HEK293 (cell line): ENCODE measurements around the gene EXOC7.

Experiments used
- CTCF ChIA-PET: fragments of 350-600 bp; formaldehyde crosslinking; extraction: SDS; loops from one replicate; lab custom pipeline; 2021; ENCODE audit warnings: antibody characterized with exemption; lab: Yijun Ruan, JAX
- POLR2A ChIA-PET: fragments of 300-600 bp; formaldehyde crosslinking; extraction: SDS; loops from one replicate; lab custom pipeline; 2020; ENCODE audit warnings: antibody characterized with exemption, inconsistent platforms; lab: Yijun Ruan, JAX
- H3K27ac ChIP-seq: fragments of 200-500 bp; sonication (Bioruptor generic); 2 replicates; pipeline ENCODE4 v1.5.1; 2014; ENCODE audit warnings: low read depth, low read length, control low read depth, inconsistent platforms; ENCODE audit errors: extremely low read depth
- H3K36me3 ChIP-seq, 2 experiments: fragments of 200-500 bp in 1 of 2; sonication (Bioruptor generic) in 1 of 2; 1 replicate in 1 of 2; 2 replicates in 1 of 2; pipeline ENCODE4 v1.5.1; 2014 to 2017; ENCODE audit warnings: inconsistent platforms in 2 of 2, low read length in 2 of 2; ENCODE audit not compliant: control insufficient read depth in 2 of 2, insufficient read depth in 1 of 2
- H3K4me1 ChIP-seq: fragments of 200-500 bp; sonication (Bioruptor generic); 2 replicates; pipeline ENCODE4 v1.5.1; 2014; ENCODE audit warnings: mild to moderate bottlenecking, low read length, inconsistent platforms; ENCODE audit not compliant: control insufficient read depth, insufficient read depth
- H3K4me3 ChIP-seq: 2 replicates; pipeline ENCODE4 v1.5.1; 2011; ENCODE audit warnings: low read depth, mild to moderate bottlenecking, control low read depth, low read length, moderate library complexity
- H3K9me3 ChIP-seq: fragments of 200-500 bp; sonication (Bioruptor generic); 2 replicates; pipeline ENCODE4 v1.5.1; 2014; ENCODE audit warnings: low read depth, low read length, inconsistent platforms; ENCODE audit not compliant: control insufficient read depth, insufficient read depth
- FEZF1 ChIP-seq: fragments of 450-650 bp; formaldehyde crosslinking; IDR thresholded peaks from 2 replicates; pipeline ENCODE4 v1.5.1; 2016; ENCODE audit warnings: missing biosample characterization, missing genetic modification characterization
- GFI1B ChIP-seq: fragments of 450-650 bp; formaldehyde crosslinking; IDR thresholded peaks from 2 replicates; pipeline ENCODE4 v1.5.1; 2016; ENCODE audit warnings: missing biosample characterization, missing genetic modification characterization
- HOXC10 ChIP-seq: sonication (generic); formaldehyde crosslinking; IDR thresholded peaks from 2 replicates; pipeline ENCODE4 v1.8.1; 2023; ENCODE audit warnings: mild to moderate bottlenecking, missing genetic modification reagents
- KLF7 ChIP-seq: fragments of 450-650 bp; formaldehyde crosslinking; IDR thresholded peaks from 2 replicates; pipeline ENCODE4 v1.5.1; 2016; ENCODE audit warnings: missing biosample characterization, missing genetic modification characterization, borderline replicate concordance
- KLF9 ChIP-seq: fragments of 450-650 bp; formaldehyde crosslinking; IDR thresholded peaks from 2 replicates; pipeline ENCODE4 v1.5.1; 2016; ENCODE audit warnings: missing biosample characterization, missing genetic modification characterization, low read depth
- REPIN1 ChIP-seq: fragments of 450-650 bp; formaldehyde crosslinking; IDR thresholded peaks from 2 replicates; pipeline ENCODE4 v1.5.1; 2017; ENCODE audit warnings: missing biosample characterization, missing genetic modification characterization, low read depth
- SCRT1 ChIP-seq: fragments of 450-650 bp; formaldehyde crosslinking; IDR thresholded peaks from 2 replicates; pipeline ENCODE4 v1.5.1; 2016; ENCODE audit warnings: missing biosample characterization, missing genetic modification characterization, borderline replicate concordance
- SP7 ChIP-seq: fragments of 450-650 bp; formaldehyde crosslinking; IDR thresholded peaks from 2 replicates; pipeline ENCODE4 v1.5.1; 2016; ENCODE audit warnings: missing biosample characterization, missing genetic modification characterization
- ZBTB21 ChIP-seq: fragments of 450-650 bp; formaldehyde crosslinking; IDR thresholded peaks from 2 replicates; pipeline ENCODE4 v1.5.1; 2017; ENCODE audit warnings: missing biosample characterization, missing genetic modification characterization
- ZFP3 ChIP-seq: fragments of 450-650 bp; formaldehyde crosslinking; IDR thresholded peaks from 2 replicates; pipeline ENCODE4 v1.5.1; 2016; ENCODE audit warnings: low read depth, missing biosample characterization, missing genetic modification characterization
- ZNF335 ChIP-seq: fragments of 450-650 bp; formaldehyde crosslinking; conservative IDR thresholded peaks from 2 replicates; pipeline ENCODE4 v1.5.1; 2016; ENCODE audit warnings: missing biosample characterization, missing genetic modification characterization
- ZNF354C ChIP-seq: fragments of 450-650 bp; formaldehyde crosslinking; IDR thresholded peaks from 2 replicates; pipeline ENCODE4 v1.5.1; 2016; ENCODE audit warnings: missing biosample characterization, missing genetic modification characterization, low read depth, borderline replicate concordance
- ZNF391 ChIP-seq: fragments of 450-650 bp; formaldehyde crosslinking; IDR thresholded peaks from 2 replicates; pipeline ENCODE4 v1.5.1; 2016; ENCODE audit warnings: low read depth, missing biosample characterization, missing genetic modification characterization, borderline replicate concordance
- ZNF394 ChIP-seq: fragments of 450-650 bp; formaldehyde crosslinking; IDR thresholded peaks from 2 replicates; pipeline ENCODE4 v1.5.1; 2016; ENCODE audit warnings: missing biosample characterization, missing genetic modification characterization, mild to moderate bottlenecking, moderate library complexity, borderline replicate concordance
- ZNF426 ChIP-seq: fragments of 450-650 bp; formaldehyde crosslinking; IDR thresholded peaks from 2 replicates; pipeline ENCODE4 v1.5.1; 2017; ENCODE audit warnings: missing biosample characterization, missing genetic modification characterization, mild to moderate bottlenecking, inconsistent platforms, moderate library complexity
- ZNF529 ChIP-seq: fragments of 450-650 bp; formaldehyde crosslinking; IDR thresholded peaks from 2 replicates; pipeline ENCODE4 v1.5.1; 2017; ENCODE audit warnings: missing genetic modification characterization, missing biosample characterization; ENCODE audit not compliant: insufficient replicate concordance
- ZNF544 ChIP-seq: fragments of 450-650 bp; formaldehyde crosslinking; IDR thresholded peaks from 2 replicates; pipeline ENCODE4 v1.5.0; 2017; ENCODE audit warnings: missing biosample characterization, missing genetic modification characterization
- ZNF571 ChIP-seq: fragments of 450-650 bp; formaldehyde crosslinking; IDR thresholded peaks from 2 replicates; pipeline ENCODE4 v1.5.0; 2017; ENCODE audit warnings: missing biosample characterization, missing genetic modification characterization
- ZNF670 ChIP-seq: fragments of 450-650 bp; formaldehyde crosslinking; IDR thresholded peaks from 2 replicates; pipeline ENCODE4 v1.5.1; 2016; ENCODE audit warnings: missing biosample characterization, missing genetic modification characterization, low read depth
- ZXDB ChIP-seq: fragments of 450-650 bp; formaldehyde crosslinking; IDR thresholded peaks from 2 replicates; pipeline ENCODE4 v1.5.1; 2016; ENCODE audit warnings: missing biosample characterization, missing genetic modification characterization
- TF ChIP-seq, protein P1 (sequence below): fragments of 450-650 bp; formaldehyde crosslinking; IDR thresholded peaks from 2 replicates; pipeline ENCODE4 v1.5.1; 2016; ENCODE audit warnings: missing biosample characterization, missing genetic modification characterization, low read depth
- TF ChIP-seq, protein P2 (sequence below): fragments of 450-650 bp; formaldehyde crosslinking; IDR thresholded peaks from 2 replicates; pipeline ENCODE4 v1.5.1; 2016; ENCODE audit warnings: missing biosample characterization, missing genetic modification characterization, borderline replicate concordance
- TF ChIP-seq, protein P3 (sequence below): fragments of 450-650 bp; formaldehyde crosslinking; IDR thresholded peaks from 2 replicates; pipeline ENCODE4 v1.5.1; 2016; ENCODE audit warnings: missing biosample characterization, missing genetic modification characterization
- TF ChIP-seq, protein P4 (sequence below): sonication (generic); formaldehyde crosslinking; IDR thresholded peaks from 2 replicates; pipeline ENCODE4 v1.8.1; 2022; ENCODE audit warnings: mild to moderate bottlenecking, moderate library complexity, missing genetic modification reagents
- TF ChIP-seq, protein P5 (sequence below): fragments of 450-650 bp; formaldehyde crosslinking; IDR thresholded peaks from 2 replicates; pipeline ENCODE4; 2016; ENCODE audit warnings: missing biosample characterization, missing genetic modification characterization
- TF ChIP-seq, protein P6 (sequence below): fragments of 450-650 bp; formaldehyde crosslinking; IDR thresholded peaks from 2 replicates; pipeline ENCODE4 v1.5.1; 2016; ENCODE audit warnings: missing biosample characterization, missing genetic modification characterization

The EXOC7 gene

DNA sequence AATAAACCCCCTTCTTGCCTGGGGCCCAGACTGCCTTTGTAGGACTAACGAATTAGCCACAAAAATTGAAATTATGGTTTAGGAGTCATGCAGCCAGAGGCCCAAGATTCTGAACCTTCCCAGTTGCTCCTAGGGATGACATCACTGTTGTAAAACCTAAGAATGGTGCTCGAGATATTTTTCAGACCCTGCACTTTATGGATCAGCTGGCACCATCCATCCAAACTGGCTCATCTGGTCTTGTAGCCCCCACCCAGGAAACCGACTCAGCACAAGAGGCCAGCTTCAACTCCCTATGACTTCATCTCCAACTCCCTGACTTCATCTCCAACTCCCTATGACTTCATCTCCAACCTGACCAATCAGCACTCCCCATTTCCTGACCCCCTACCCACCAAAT, 65.5 kb downstream of the EXOC7 start (continued):
- TF ChIP-seq, protein P1, sequence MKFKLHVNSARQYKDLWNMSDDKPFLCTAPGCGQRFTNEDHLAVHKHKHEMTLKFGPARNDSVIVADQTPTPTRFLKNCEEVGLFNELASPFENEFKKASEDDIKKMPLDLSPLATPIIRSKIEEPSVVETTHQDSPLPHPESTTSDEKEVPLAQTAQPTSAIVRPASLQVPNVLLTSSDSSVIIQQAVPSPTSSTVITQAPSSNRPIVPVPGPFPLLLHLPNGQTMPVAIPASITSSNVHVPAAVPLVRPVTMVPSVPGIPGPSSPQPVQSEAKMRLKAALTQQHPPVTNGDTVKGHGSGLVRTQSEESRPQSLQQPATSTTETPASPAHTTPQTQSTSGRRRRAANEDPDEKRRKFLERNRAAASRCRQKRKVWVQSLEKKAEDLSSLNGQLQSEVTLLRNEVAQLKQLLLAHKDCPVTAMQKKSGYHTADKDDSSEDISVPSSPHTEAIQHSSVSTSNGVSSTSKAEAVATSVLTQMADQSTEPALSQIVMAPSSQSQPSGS (tag by site-specific recombination), result peak; percentile 95
- TF ChIP-seq KLF9 (tag by site-specific recombination), result 0 out of 2 replicates have a peak, but pooled peaks have one; percentile 13
- peak; percentile 59; the same call in 1 of the 2 replicates for TF ChIP-seq ZNF394 (tag by site-specific recombination)
- TF ChIP-seq ZNF544 (tag by site-specific recombination), result no peak
- TF ChIP-seq ZFP3 (tag by site-specific recombination), result no peak
- TF ChIP-seq, protein P2, sequence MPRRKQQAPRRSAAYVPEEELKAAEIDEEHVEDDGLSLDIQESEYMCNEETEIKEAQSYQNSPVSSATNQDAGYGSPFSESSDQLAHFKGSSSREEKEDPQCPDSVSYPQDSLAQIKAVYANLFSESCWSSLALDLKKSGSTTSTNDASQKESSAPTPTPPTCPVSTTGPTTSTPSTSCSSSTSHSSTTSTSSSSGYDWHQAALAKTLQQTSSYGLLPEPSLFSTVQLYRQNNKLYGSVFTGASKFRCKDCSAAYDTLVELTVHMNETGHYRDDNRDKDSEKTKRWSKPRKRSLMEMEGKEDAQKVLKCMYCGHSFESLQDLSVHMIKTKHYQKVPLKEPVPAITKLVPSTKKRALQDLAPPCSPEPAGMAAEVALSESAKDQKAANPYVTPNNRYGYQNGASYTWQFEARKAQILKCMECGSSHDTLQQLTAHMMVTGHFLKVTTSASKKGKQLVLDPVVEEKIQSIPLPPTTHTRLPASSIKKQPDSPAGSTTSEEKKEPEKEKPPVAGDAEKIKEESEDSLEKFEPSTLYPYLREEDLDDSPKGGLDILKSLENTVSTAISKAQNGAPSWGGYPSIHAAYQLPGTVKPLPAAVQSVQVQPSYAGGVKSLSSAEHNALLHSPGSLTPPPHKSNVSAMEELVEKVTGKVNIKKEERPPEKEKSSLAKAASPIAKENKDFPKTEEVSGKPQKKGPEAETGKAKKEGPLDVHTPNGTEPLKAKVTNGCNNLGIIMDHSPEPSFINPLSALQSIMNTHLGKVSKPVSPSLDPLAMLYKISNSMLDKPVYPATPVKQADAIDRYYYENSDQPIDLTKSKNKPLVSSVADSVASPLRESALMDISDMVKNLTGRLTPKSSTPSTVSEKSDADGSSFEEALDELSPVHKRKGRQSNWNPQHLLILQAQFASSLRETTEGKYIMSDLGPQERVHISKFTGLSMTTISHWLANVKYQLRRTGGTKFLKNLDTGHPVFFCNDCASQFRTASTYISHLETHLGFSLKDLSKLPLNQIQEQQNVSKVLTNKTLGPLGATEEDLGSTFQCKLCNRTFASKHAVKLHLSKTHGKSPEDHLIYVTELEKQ (tag by site-specific recombination), result no peak
- no peak for TF ChIP-seq ZNF571 (tag by site-specific recombination)
- TF ChIP-seq SP7 (tag by site-specific recombination), result peak; percentile 50; the same call in 1 of the 2 replicates
- TF ChIP-seq ZNF426 (tag by site-specific recombination), result no peak
- no peak for TF ChIP-seq GFI1B (tag by site-specific recombination)
- TF ChIP-seq, protein P3, sequence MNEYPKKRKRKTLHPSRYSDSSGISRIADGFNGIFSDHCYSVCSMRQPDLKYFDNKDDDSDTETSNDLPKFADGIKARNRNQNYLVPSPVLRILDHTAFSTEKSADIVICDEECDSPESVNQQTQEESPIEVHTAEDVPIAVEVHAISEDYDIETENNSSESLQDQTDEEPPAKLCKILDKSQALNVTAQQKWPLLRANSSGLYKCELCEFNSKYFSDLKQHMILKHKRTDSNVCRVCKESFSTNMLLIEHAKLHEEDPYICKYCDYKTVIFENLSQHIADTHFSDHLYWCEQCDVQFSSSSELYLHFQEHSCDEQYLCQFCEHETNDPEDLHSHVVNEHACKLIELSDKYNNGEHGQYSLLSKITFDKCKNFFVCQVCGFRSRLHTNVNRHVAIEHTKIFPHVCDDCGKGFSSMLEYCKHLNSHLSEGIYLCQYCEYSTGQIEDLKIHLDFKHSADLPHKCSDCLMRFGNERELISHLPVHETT (tag by site-specific recombination), result no peak
- peak; percentile 98 for TF ChIP-seq ZBTB21 (tag by site-specific recombination)

DNA sequence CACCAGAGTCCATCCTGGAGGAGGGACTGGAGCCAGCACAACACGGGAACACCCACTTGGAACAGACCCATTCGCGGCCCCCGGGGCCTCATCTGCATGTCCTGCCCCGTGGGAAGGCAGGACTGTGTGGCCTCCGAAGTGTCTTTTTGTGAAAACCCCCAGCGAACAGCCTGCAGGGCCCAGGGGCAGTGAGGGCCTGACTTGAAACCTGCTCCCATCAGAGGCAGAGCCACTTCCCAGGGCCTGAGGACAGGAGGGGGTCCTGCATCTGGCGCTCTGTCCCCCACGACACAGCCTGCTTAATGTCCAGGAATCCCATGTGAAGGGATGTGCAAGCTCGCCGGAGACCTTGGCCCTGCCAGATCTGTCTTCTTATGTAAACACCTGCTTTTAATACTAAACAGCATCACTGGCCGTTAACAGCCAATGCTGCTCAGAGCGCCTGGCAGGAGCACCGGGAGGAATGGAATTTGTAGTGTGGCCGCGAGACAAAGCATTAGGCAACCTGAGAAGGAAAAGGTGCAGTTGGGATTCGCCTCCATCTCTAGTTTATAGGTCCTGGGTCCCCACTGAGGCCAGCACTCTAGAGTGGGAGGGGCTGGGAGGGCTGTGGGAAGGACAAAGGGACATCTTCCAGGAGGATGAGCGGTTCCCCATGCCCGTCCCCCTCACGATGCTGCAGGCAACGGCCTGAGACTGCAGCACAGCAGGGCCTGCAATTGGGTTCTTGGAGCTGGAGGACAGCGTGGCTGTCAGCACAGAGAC, 66.9 kb downstream of the EXOC7 start:
- Histone ChIP-seq H3K9me3 (no peaks in the 10 kb centered on the region), H3K4me1 (no peaks in the 10 kb centered on the region), H3K27ac (no peak overlapping the region), H3K4me3 (no peak overlapping the region), H3K36me3 (peaks cover 28 to 51% of the 10 kb centered on the region in 2 experiments)
- ChIA-PET POLR2A (interaction anchor here (0.8 to 1.1 kb wide), 2 partner anchors 23 to 24 kb away, joined by 3 to 6 read pairs; no protein-coding TSS in a partner anchor), CTCF (interaction anchor here (0.6 to 1.5 kb wide), 3 partner anchors 21 to 243 kb away, joined by 3 to 7 read pairs (median 3); no protein-coding TSS in a partner anchor)
- TF ChIP-seq ZNF391 (tag by site-specific recombination), result no peak
- no peak for TF ChIP-seq ZNF335 (tag by site-specific recombination)
- no peak for TF ChIP-seq ZXDB (tag by site-specific recombination)
- TF ChIP-seq HOXC10 (CRISPR knock-in tag), result no peak
- TF ChIP-seq ZNF571 (tag by site-specific recombination), result no peak
- no peak for TF ChIP-seq ZNF354C (tag by site-specific recombination)
- TF ChIP-seq, protein P4, sequence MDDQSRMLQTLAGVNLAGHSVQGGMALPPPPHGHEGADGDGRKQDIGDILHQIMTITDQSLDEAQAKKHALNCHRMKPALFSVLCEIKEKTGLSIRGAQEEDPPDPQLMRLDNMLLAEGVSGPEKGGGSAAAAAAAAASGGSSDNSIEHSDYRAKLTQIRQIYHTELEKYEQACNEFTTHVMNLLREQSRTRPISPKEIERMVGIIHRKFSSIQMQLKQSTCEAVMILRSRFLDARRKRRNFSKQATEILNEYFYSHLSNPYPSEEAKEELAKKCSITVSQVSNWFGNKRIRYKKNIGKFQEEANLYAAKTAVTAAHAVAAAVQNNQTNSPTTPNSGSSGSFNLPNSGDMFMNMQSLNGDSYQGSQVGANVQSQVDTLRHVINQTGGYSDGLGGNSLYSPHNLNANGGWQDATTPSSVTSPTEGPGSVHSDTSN (CRISPR knock-in tag), result no peak
- TF ChIP-seq, protein P5, sequence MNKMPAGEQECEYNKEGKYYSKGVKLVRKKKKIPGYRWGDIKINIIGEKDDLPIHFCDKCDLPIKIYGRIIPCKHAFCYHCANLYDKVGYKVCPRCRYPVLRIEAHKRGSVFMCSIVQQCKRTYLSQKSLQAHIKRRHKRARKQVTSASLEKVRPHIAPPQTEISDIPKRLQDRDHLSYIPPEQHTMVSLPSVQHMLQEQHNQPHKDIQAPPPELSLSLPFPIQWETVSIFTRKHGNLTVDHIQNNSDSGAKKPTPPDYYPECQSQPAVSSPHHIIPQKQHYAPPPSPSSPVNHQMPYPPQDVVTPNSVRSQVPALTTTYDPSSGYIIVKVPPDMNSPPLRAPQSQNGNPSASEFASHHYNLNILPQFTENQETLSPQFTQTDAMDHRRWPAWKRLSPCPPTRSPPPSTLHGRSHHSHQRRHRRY (tag by site-specific recombination), result no peak
- no peak for TF ChIP-seq SCRT1
- TF ChIP-seq REPIN1, result no peak
- no peak for TF ChIP-seq FEZF1 (tag by site-specific recombination)
- TF ChIP-seq, protein P6, sequence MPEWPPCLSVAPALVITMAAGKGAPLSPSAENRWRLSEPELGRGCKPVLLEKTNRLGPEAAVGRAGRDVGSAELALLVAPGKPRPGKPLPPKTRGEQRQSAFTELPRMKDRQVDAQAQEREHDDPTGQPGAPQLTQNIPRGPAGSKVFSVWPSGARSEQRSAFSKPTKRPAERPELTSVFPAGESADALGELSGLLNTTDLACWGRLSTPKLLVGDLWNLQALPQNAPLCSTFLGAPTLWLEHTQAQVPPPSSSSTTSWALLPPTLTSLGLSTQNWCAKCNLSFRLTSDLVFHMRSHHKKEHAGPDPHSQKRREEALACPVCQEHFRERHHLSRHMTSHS, result no peak
- no peak for TF ChIP-seq KLF7
- TF ChIP-seq ZNF529 (tag by site-specific recombination), result no peak
- no peak for TF ChIP-seq ZNF670
